Nucleus accumbens (tissue), 56 donors: Measurements from ENCODE around the gene ARID1B.
A peak's percentile ranks its signal among the peaks of the same experiment; 100 is the strongest.

Experiments
- DNase-seq, 56 donors: peaks; one replicate each; lab custom pipeline; 2025; lab: John Stamatoyannopoulos, UW

Gene ARID1B

DNA sequence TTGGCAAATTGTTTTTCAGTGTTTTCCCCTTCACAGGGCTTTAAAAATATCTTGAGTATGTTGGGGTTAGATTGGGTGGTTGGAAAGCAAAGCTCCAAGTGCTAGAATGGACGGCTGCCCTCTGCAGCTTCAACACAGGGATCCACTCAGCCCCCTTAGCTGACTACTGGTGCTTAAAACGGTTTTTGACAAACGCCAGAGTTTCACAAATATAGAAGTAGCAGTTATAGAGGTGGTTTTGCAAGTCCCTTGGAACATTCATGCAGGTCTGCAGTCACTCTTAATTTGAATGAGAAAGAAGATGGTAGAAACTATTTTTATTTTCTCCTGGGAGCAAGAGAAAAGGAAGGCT is 175.9 kb downstream of the ARID1B start:
- DNase-seq: no peak

DNA sequence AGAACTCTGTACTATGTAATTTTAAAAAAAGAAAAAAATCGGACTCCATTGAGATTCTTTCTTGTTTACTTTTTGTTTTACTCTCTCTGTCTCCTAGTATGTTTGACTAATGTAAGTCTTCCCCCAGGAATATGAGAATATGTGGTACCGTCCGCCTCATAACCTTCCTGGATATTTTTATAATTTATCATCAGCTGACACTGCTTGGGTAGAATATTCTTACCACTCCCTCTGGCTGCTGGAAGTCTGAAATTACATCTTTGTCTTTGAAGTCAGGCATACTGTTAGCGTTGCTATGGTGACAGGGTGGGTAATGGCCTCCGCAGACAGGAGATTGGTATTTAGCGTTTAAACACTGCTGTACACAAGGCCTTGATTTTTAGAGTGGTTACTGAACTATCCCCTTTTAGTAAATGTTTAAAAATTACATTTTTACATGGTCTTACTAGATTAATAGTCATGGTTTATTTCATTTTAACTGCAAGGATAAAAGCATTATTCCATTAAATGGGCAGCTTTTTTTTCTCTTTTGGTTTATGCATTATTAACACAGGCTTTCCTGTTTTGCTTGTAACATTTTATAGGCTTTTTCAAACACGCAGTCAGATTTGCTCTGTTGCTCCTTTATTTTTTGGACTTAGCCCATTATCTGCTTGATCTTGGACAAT is 176.4 kb downstream of the ARID1B start:
- peak in 5 of 56 donors; percentile 20 to 61 (median 28) for DNase-seq

DNA sequence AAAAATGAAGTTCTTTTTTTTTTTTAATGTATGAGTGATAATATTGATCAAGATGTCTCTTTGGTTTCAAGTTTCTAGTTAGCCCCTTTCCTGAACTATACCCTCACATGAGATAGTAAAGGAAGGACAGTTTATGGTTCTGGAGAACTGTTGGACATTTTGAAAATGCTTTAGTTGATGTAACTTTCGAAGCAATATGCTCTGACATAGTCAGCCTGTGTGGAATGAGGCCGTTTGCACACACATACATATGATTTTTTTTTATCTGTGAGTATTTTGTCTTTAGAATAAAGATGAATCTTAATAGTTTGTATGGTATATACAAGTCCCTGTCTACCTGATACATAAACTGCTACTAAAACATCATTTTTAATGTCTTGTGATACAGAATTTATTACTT is 177.0 kb downstream of the ARID1B start:
- DNase-seq: no peak

DNA sequence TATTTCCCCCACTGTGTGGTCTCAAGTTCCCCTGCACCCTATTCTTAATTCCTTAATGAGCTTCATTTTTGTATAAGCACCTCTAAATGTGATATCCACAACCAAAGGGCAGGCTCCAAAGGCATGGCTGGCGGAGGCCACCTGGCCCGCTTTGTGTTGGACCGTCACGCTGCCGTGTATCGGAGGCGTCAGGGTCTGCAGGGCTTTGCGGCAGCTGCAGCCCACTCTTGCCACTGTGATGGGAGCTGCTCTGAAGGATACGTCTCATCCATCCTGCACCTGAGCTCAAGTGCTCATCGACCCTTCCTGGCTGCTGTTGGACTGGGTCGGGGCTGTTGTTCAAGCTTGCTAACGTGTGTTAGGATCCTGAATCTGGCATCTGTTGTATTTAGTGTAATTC is 177.6 kb downstream of the ARID1B start:
- DNase-seq: no peak

DNA sequence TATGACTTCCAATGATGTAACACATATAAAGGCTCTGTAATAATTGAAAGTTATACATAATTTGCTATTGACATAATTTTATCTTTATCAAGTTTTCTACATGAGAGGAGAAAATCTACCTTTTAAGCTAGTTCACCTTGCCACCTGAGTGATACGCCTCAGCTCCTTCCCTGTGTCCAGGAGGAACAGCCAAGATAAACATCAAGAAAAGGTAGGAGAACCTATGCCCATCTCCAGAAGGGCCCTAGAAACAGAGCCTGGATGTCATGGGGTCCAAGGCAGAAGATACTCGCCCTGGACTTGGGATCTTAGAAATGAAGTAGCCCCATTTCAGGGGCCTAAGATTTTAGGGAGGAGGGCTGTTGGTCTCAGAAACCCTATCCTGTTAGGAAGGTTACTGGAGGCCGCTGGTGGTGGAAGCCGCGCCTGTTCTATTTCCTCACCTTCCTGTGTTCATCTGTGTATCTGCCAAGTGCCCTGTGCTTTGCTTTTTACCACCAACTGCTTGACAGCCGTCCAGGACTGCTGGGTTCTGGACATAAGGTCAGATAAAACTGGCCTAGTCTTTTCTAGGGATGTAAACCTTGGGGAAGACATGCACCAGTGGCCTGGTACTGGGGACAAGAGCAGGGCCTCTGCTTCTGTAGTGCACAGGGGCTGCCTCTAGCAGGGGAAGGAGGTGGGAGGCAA is 178.5 kb downstream of the ARID1B start:
- no peak for DNase-seq

- no peak for DNase-seq
Measured at GRCh38 chr6:156956286-156956685, 179.1 kb downstream of the ARID1B start.

- no peak for DNase-seq
Measured at GRCh38 chr6:156957931-156958547, 180.9 kb downstream of the ARID1B start.

GRCh38 chr6:156960525-156960924 is 183.3 kb downstream of the ARID1B start:
- DNase-seq: no peak

DNA sequence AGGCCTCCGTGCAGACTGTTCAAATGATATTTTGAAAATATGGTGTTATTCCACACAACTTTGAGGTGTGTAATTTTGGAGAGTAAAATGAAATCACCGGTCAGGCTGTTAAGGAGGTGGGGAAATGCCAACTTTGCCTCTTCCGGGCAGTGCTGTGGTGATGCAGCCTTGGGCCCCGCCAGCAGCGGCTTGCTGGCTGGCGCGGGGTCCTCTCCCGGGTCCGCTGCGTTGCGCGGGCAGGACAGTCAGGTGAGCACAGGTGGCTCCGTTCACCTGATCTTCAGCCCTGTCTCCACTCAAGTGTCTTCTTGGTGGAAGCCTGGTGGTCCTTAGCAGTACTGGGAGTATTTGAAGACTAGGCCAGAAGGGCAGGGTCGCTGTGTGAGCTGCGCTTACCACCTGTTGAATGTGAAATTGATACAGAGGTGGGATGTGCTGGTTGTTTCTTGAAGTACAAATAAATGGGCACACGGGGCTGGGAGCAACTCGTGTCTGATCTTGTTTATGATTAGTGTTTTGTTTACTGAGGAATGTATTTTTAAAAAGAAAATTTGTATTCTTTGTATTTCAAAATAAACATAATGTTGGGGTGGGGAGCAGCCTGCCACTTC is 184.2 kb downstream of the ARID1B start:
- no peak for DNase-seq

DNA sequence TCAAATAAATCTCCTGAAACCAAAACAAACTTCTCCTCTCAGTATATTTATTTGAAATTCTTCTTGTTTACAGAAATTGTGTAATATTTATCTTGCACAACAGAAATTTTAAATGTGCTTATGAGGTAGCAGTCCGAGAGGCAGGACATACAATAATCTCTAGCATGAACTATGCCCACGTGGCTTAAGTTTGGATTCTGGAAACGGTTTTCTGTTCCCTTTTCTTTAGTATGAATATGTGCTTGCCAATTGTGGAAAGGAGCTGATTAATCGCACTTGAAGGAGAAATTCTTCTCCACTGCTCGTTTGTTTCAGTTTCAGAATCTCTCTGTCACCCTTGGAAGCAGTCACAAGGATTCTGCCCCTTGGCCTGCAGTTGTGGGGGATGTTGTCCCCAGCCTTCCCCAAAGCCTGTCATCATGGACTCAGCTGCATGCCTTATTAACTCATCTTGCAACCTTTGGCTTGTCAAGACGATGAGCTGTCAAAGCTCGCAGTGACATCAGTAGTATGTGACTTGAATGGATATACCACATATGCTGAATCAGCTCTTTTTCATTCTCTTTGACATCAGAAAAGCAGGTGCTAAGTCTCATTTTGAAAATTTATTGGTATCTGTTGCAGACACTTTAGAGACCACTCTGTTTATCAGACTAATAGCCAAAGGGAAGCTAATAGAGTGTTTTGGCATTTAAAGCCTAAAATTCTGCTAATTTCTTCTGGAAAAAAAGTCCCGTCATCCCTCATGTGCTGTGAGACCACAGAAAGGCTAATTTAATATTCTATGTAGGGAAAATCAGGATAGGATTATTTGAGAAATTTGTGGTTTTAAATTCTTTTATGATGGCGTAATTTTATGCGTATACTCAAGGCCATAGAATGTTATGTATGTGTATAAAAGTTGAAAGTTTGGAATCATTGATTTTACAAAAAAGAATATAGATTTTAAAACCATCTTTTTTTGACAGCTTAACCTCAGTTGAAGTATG is 186.8 kb downstream of the ARID1B start:
- DNase-seq: peak in 7 of 56 donors; percentile 22 to 79 (median 34)

DNA sequence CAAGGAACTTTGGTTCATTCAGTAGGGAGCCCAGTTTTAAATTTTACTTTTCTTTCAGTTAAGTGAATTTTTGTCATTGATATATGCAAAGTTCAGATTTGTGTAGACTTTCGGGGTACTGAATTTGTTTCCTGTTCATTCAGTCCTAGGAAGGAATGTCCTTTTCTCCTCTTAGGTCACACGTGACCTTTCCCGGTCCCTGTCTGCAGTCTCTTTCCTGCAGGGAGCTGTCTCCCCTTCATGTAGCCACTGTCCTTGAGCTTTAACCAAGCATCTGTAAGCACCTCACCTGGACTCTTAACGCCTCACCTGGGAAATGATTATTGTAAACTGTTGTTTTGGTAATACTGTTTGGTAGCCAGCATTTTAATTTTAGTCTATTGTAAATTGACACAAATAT is 190.7 kb downstream of the ARID1B start:
- DNase-seq: no peak

- DNase-seq: no peak
Measured at GRCh38 chr6:156969233-156969632, 192.1 kb downstream of the ARID1B start.

- no peak for DNase-seq
Measured at GRCh38 chr6:156970595-156971112, 193.5 kb downstream of the ARID1B start.

DNA sequence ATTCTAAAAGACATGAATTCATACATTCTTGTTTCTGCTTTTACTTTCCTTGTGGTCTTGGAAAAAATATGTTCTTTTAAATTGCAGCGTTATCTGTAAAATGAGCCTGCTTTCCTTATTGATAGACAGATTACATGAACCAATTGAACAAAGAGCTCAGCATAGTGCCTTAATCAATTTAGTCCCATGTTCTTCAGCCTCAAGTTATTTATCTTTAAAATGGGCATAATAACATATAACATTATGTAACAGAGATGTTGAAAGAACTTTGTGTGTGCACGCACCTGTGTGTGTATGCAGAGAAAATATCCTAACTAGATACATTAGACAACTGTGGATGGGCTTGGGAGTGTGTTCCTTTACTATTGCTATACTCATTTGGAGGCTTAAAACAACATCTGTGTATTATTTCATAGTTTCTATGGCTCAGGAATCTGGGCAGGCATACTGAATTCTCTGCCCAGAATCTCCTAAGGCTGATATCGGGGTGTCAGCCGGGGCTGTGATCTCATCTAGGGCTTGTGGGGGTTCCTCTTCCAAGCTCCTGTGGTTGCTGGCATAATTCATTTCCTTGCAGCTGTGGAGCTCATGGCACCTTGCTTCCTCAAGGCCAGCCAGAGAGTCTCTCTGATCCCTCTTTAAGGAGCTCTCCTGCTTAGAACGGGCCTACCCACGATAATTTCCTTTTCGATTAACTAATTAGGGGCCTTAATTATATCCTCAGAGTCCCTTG is 194.1 kb downstream of the ARID1B start:
- no peak for DNase-seq

GRCh38 chr6:156972145-156972544 is 195.0 kb downstream of the ARID1B start:
- DNase-seq: no peak

DNA sequence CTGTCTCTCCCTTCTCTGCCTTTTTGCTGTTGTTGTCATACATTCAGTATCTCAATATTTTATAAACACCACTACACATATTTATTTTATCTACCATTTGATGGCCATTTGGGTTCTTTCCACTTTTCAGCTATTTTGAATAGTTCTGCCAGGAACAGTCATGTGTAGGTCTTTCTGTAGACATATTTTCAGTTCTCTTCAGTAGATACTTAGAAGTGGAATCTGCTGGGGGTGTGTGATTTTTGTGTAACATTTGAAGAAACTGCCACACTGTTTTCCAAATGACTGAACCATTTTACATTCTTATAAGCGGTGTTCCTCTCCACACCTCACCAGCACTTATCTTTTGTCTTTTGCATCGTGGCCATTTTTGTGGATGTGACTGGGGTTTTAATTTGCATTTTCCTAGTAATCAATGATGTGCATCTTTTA is 197.7 kb downstream of the ARID1B start:
- no peak for DNase-seq

DNA sequence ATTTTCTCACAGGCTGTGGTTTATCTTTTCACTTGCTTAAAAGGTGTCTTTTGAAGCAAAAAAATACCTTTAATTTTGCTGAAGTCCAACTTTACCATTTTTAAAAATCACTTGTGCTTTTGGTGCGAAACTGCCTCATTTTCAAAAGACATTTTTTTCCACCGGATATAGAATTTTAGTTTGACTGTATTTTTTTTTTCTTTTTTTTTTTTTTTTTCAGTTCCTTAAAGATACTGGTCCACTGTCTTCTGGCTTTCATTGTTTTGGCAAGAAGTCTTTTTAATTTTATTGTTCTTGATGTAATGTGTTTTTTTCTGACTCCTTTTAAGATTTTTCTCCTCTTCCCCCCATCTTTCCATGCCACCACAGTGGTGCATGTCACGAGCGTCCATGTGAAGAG is 198.2 kb downstream of the ARID1B start:
- no peak for DNase-seq

- DNase-seq: peak in 8 of 56 donors; percentile 11 to 48 (median 25)
Measured at GRCh38 chr6:156976216-156977127, 199.3 kb downstream of the ARID1B start.
